Measurements from ENCODE around the gene BCL7A. TPM values are rescaled to one million over a fixed set of nuclear protein-coding genes. Genes with fewer than 3 reads are reported as not detected.

BCL7A gene
- total and polyA plus RNA-seq, 2 of the 8 experiments (the other 6 are each of a cell fraction or from before 2014, with no cell fraction given): 11.9 to 12.7 TPM

DNA sequence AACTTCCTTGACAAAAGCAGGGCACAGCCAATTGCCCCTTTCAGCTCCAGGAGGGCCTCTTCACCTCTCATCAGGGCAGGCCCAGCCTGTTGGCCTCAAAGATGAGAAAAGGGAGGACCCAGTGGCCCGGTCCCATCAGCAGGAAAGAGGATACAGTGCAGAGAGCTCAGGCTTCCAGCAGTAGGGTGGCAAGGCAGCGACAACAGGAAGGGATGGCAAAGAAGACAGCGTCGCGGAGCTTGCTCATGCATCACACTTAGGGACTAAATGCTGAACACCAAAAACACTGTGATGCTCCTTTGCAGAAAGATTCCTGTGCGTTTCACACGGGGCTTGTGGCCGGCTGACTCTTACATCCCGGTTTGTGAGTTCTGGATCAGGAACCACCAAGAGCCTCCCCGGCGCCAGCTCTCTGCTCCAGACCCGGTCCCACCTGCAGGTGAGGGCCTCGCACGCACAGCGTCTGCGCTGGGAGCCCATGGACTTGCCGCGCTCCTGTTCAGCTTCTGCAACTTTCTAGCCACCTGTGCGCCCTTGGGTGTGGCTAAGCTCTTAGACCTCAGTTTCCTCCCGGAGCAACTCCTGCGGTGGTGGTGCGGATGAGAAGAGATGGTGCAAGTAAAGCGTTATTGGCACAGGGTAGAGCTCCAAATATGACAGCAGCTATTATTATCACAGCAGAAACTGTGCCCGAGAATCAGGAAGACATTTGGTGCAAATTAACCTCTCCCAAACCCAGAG, 15.3 kb upstream of the BCL7A start:
- WGBS, 2 experiments (ENCODE audit: extremely low coverage in 1 of 2, insufficient coverage in 1 of 2, insufficient read length in 1 of 2, insufficient replicate concordance in 2 of 2, low coverage in 1 of 2, low lambda C conversion rate in 2 of 2, missing lambda C conversion rate in 1 of 2): 92% methylated on average over 24 of the region's 24 CpGs; no CpG with 5 or more reads in 1 of the 2 experiments
- Histone ChIP-seq H4K91ac (replicated peaks; ENCODE audit: insufficient read length, low read length) (no peak overlapping the region), H3K36me3 (ENCODE audit: control insufficient read depth in 2 of 4, insufficient read depth in 4 of 4, low read length in 3 of 4) (no peaks in the 10 kb centered on the region), H2BK15ac (ENCODE audit: low read length) (0 out of 2 replicates have a peak overlapping the region, but pooled peaks have one; percentile 29), H3K79me2 (ENCODE audit: control insufficient read depth in 1 of 2, insufficient read depth in 2 of 2, low read length in 2 of 2) (no peaks in the 10 kb centered on the region), H2AFZ (ENCODE audit: low read length) (no peak overlapping the region), H3K4ac (replicated peaks; ENCODE audit: insufficient read length, low read depth, low read length) (no peak overlapping the region), H3K18ac (ENCODE audit: extremely low read depth, low read length) (no peak overlapping the region), H3K79me1 (ENCODE audit: low read depth, low read length) (no peaks in the 10 kb centered on the region), H2BK20ac (ENCODE audit: low read length) (no peak overlapping the region), H3K56ac (replicated peaks; ENCODE audit: insufficient read length, low read depth, low read length) (no peak overlapping the region), H2AK5ac (ENCODE audit: low read depth, low read length) (no peak overlapping the region), H4K20me1 (replicated peaks in 1 of 2; ENCODE audit: control insufficient read depth in 1 of 2, insufficient read depth in 2 of 2, low read length in 2 of 2) (no peaks in the 10 kb centered on the region), H3K4me2 (ENCODE audit: insufficient read depth in 1 of 2, low read depth in 2 of 2, low read length in 2 of 2) (no peak overlapping the region), H3K23ac (ENCODE audit: insufficient read length) (no peak overlapping the region), H3K27me3 (replicated peaks in 1 of 4; ENCODE audit: control insufficient read depth in 3 of 4, extremely low read depth in 1 of 4, insufficient read depth in 3 of 4, low read length in 3 of 4) (no peaks in the 10 kb centered on the region), H2BK5ac (ENCODE audit: low read depth, low read length) (no peak overlapping the region), H3K4me3 (ENCODE audit: extremely low read depth in 1 of 4, insufficient read depth in 2 of 4, low read depth in 3 of 4, low read length in 4 of 4) (no peak overlapping the region), H3K4me1 (replicated peaks in 1 of 4; ENCODE audit: control insufficient read depth in 3 of 4, insufficient read depth in 4 of 4, low read length in 3 of 4) (peaks cover 0 to 3% (median 0%) of the 10 kb centered on the region in 4 experiments; a peak in 2 of 7 replicates), H4K5ac (ENCODE audit: insufficient read length, low read depth, low read length) (no peak overlapping the region), H2BK12ac (ENCODE audit: low read depth, low read length) (no peak overlapping the region), H3K9me3 (ENCODE audit: insufficient read depth in 2 of 2, low read depth in 1 of 2, low read length in 1 of 2) (no peaks in the 10 kb centered on the region), H2BK120ac (replicated peaks; ENCODE audit: low read depth, low read length) (no peak overlapping the region), H3K27ac (ENCODE audit: low read depth, low read length) (no peak overlapping the region), H4K8ac (ENCODE audit: extremely low read depth, insufficient read depth, low read length) (no peak overlapping the region), H3K9ac (replicated peaks in 1 of 4; ENCODE audit: extremely low read depth in 1 of 4, low read depth in 3 of 4, low read length in 3 of 4) (no peak overlapping the region), H3K14ac (ENCODE audit: insufficient read length) (no peak overlapping the region), H3K23me2 (ENCODE audit: low read depth, low read length) (no peaks in the 10 kb centered on the region)
- ChIA-PET CTCF (ENCODE audit: partially characterized antibody) (interaction anchor here (0.9 to 1.4 kb wide), 6 partner anchors 15 to 177 kb away, joined by 3 to 4 read pairs (median 3); partner anchors contain the start of genes CFAP251 and LRRC43), POLR2A (ENCODE audit: partially characterized antibody) (interaction anchor here (1.0 to 1.8 kb wide), 3 partner anchors 10 to 15 kb away, joined by 3 to 9 read pairs (median 3); no protein-coding TSS in a partner anchor)
- DNase-seq (ENCODE audit: low read depth in 1 of 2, low spot score in 2 of 2) (no peak), FAIRE-seq (no peak)
- TF ChIP-seq TEAD4 (IDR thresholded peaks at IDR 0.05; ENCODE audit: low read depth, low read length): no peak
- TF ChIP-seq RNF2 (IDR thresholded peaks at IDR 0.05; ENCODE audit: borderline replicate concordance, low read depth, low read length, missing control alignments, poor library complexity, severe bottlenecking): no peak
- TF ChIP-seq GABPA (IDR thresholded peaks at IDR 0.05; ENCODE audit: borderline replicate concordance, insufficient read depth, low read length): no peak
- TF ChIP-seq BRCA1 (IDR thresholded peaks at IDR 0.05; ENCODE audit: low read depth, low read length): no peak
- TF ChIP-seq CEBPB (IDR thresholded peaks at IDR 0.05; ENCODE audit: low read depth, low read length): no peak
- no peak for TF ChIP-seq SRF (IDR thresholded peaks at IDR 0.05; ENCODE audit: low read depth, low read length)
- TF ChIP-seq HDAC6 (IDR thresholded peaks at IDR 0.05; ENCODE audit: low read depth, low read length): no peak
